PFSK-1 (cell line): Measurements from ENCODE around the gene PSG3.

Experiments
- FOXP2 ChIP-seq: optimal IDR thresholded peaks from 2 replicates; pipeline ENCODE3; 2011; ENCODE audit warnings: borderline replicate concordance, control low read depth, inconsistent platforms; ENCODE audit not compliant: insufficient read depth; ENCODE audit errors: extremely low read length, extremely low read depth
- POLR2AphosphoS5 ChIP-seq: IDR thresholded peaks from 2 replicates; pipeline ENCODE4 v1.6.1; 2012; ENCODE audit warnings: low read depth, mild to moderate bottlenecking, control low read depth, low read length, moderate library complexity
- REST ChIP-seq, 2 experiments: IDR thresholded peaks; 2 replicates each; pipeline versions ENCODE4 v1.6.1 to v1.8.0; 2011 to 2012; ENCODE audit warnings: low read depth in 2 of 2, low read length in 2 of 2, control low read depth in 1 of 2, inconsistent platforms in 1 of 2, mild to moderate bottlenecking in 1 of 2, moderate library complexity in 1 of 2; ENCODE audit not compliant: insufficient read depth in 1 of 2
- SIN3A ChIP-seq: IDR thresholded peaks from 2 replicates; pipeline ENCODE4 v1.6.1; 2012; ENCODE audit warnings: mild to moderate bottlenecking, low read length, moderate library complexity, borderline replicate concordance; ENCODE audit not compliant: insufficient read depth
- TAF1 ChIP-seq: IDR thresholded peaks from 2 replicates; pipeline ENCODE4 v1.6.1; 2012; ENCODE audit warnings: low read length, control low read depth, borderline replicate concordance; ENCODE audit not compliant: insufficient read depth

The PSG3 gene

GRCh38 chr19:42693760-42694350 lies 46.4 kb downstream of the PSG3 start:
- no peak for TF ChIP-seq REST (IDR thresholded peaks at IDR 0.05; ENCODE audit: insufficient read depth in 1 of 2, low read depth in 2 of 2, low read length in 2 of 2)
- no peak for TF ChIP-seq FOXP2

GRCh38 chr19:42683917-42684513 lies 56.3 kb downstream of the PSG3 start:
- no peak for TF ChIP-seq REST (IDR thresholded peaks at IDR 0.05; ENCODE audit: insufficient read depth in 1 of 2, low read depth in 2 of 2, low read length in 2 of 2)
- no peak for TF ChIP-seq FOXP2
- no peak for TF ChIP-seq SIN3A
- no peak for TF ChIP-seq POLR2AphosphoS5
- no peak for TF ChIP-seq TAF1
